DND-41 (cell line): Measurements from ENCODE around the gene ZPR1.

Experiments
- CTCF ChIP-seq: IDR thresholded peaks from 2 replicates; pipeline ENCODE4 v1.5.1; 2012; ENCODE audit warnings: borderline replicate concordance, low read length, moderate library complexity, mild to moderate bottlenecking; ENCODE audit not compliant: poor library complexity, severe bottlenecking; ENCODE audit errors: extremely low read depth
- EZH2 ChIP-seq: IDR thresholded peaks from 3 replicates; pipeline ENCODE4 v1.6.1; 2012; ENCODE audit warnings: borderline replicate concordance, low read depth, mild to moderate bottlenecking, moderate library complexity, low read length, inconsistent platforms; ENCODE audit not compliant: severe bottlenecking

- TF ChIP-seq CTCF, result no peak
- TF ChIP-seq EZH2, result no peak
Observed at GRCh38 chr11:116773203-116774097, 14.4 kb downstream of the ZPR1 start.
